K562 (cell line): Measurements from ENCODE around the gene CDNF. TPM values are rescaled to one million over a fixed set of nuclear protein-coding genes. Genes with fewer than 3 reads are reported as not detected.
"Not testable (repeated sequence)": the region's sequence is repeated elsewhere in the genome, so short reads cannot be mapped to it uniquely, and the experiment has no call there.

Experiments
- ATAC-seq: fragments of 200-7000 bp; cut with Tn5 transposase; 3 replicates; pipeline ENCODE4 v1.9.1; 2020; ENCODE audit warnings: moderate library complexity
- BruUV-seq: library from RNA; stranded (reverse); fragments of 400-500 nt; replicated peaks from 2 replicates; lab custom pipeline; 2021; lab: Mats Ljungman, UMichigan
- CTCF ChIA-PET: fragments of 300-600 bp; formaldehyde crosslinking; extraction: SDS; loops from one replicate; lab custom pipeline; 2021; ENCODE audit warnings: low intra/inter-chr PET ratio; lab: Yijun Ruan, JAX
- POLR2A ChIA-PET: fragments of 300-600, 350-650 bp; sonication (Branson Sonifier 250); formaldehyde crosslinking; extraction: SDS; loops from one replicate; lab custom pipeline; 2021; ENCODE audit warnings: antibody characterized with exemption, inconsistent platforms; lab: Yijun Ruan, JAX
- DNase-seq, 4 experiments: peaks; one replicate each; pipeline versions ENCODE4 v3.0.0 to v3.0.0-alpha.2; 2011 to 2018; ENCODE audit warnings: low spot score in 3 of 4, mixed read lengths in 3 of 4; ENCODE audit errors: extremely low read depth in 1 of 4
- FAIRE-seq: peaks from 2 replicates; lab custom pipeline; 2011; peaks lifted over from hg19 to GRCh38; lab: Jason Lieb, UNC
- H2AFZ ChIP-seq: 2 replicates; pipeline ENCODE4 v1.6.0; 2011; ENCODE audit warnings: low read depth, low read length, control low read depth, inconsistent platforms
- H3K27ac ChIP-seq: fragments of 200-600 bp; 3 replicates; pipeline ENCODE4 v1.8.0; 2011; ENCODE audit warnings: low read depth, mild to moderate bottlenecking, control low read depth, inconsistent platforms, low read length, moderate library complexity, mixed read lengths; ENCODE audit errors: extremely low read depth
- H3K27me3 ChIP-seq, 2 experiments: fragments of 300-600 bp in 1 of 2; 2 replicates in 1 of 2; 3 replicates in 1 of 2; pipeline versions ENCODE4 v1.6.0 to v1.8.0; 2011; ENCODE audit warnings: inconsistent platforms in 2 of 2, low read length in 2 of 2, mild to moderate bottlenecking in 1 of 2, mixed read lengths in 1 of 2, moderate library complexity in 1 of 2; ENCODE audit not compliant: control insufficient read depth in 2 of 2, insufficient read depth in 2 of 2
- H3K36me3 ChIP-seq: fragments of 300-600 bp; 3 replicates; pipeline ENCODE4 v1.8.0; 2011; ENCODE audit warnings: mild to moderate bottlenecking, low read length, inconsistent platforms; ENCODE audit not compliant: control insufficient read depth, insufficient read depth
- H3K4me1 ChIP-seq, 2 experiments: fragments of 200-600 bp in 1 of 2; replicated peaks in 1 of 2; 2 replicates in 1 of 2; 3 replicates in 1 of 2; pipeline versions ENCODE4 v1.5.1 to v1.8.0; 2011; ENCODE audit warnings: inconsistent platforms in 2 of 2, low read length in 2 of 2, mild to moderate bottlenecking in 1 of 2, mixed read lengths in 1 of 2, moderate library complexity in 1 of 2; ENCODE audit not compliant: control insufficient read depth in 2 of 2, insufficient read depth in 2 of 2
- H3K4me2 ChIP-seq: 2 replicates; pipeline ENCODE4 v1.6.1; 2011; ENCODE audit warnings: low read length, control low read depth, inconsistent platforms, mixed read lengths; ENCODE audit not compliant: insufficient read depth
- H3K4me3 ChIP-seq: fragments of 200-600 bp; sonication (generic), shearing (Covaris generic); 2 replicates; pipeline ENCODE4 v1.5.1; 2016; ENCODE audit warnings: control low read depth, inconsistent platforms
- H3K79me2 ChIP-seq: fragments of 200-600 bp; 3 replicates; pipeline ENCODE4 v1.8.0; 2011; ENCODE audit warnings: low read length, inconsistent platforms; ENCODE audit not compliant: control insufficient read depth, insufficient read depth
- H3K9ac ChIP-seq, 2 experiments: 2 replicates each; pipeline versions ENCODE4 v1.6.0 to v1.6.1; 2011; ENCODE audit warnings: low read depth in 2 of 2, low read length in 2 of 2, control low read depth in 1 of 2, inconsistent platforms in 1 of 2, mild to moderate bottlenecking in 1 of 2, mixed read lengths in 1 of 2; ENCODE audit not compliant: insufficient read depth in 1 of 2
- H3K9me1 ChIP-seq: one replicate; pipeline ENCODE4 v1.6.0; 2011; ENCODE audit warnings: inconsistent platforms, mild to moderate bottlenecking, low read length, moderate library complexity; ENCODE audit not compliant: control insufficient read depth, insufficient read depth
- H3K9me3 ChIP-seq: replicated peaks from 2 replicates; pipeline ENCODE4 v1.5.1; 2011; ENCODE audit warnings: low read depth, low read length, inconsistent platforms; ENCODE audit not compliant: control insufficient read depth, insufficient read depth
- H4K20me1 ChIP-seq: replicated peaks from 2 replicates; pipeline ENCODE4 v1.6.1; 2011; ENCODE audit warnings: low read length, inconsistent platforms, mixed read lengths; ENCODE audit not compliant: control insufficient read depth, insufficient read depth
- CBFA2T2 ChIP-seq: fragments of 450-650 bp; conservative IDR thresholded peaks from 2 replicates; pipeline ENCODE4 v1.6.1; 2017; ENCODE audit warnings: mild to moderate bottlenecking
- DMBX1 ChIP-seq: fragments of 250-450 bp; sonication (Bioruptor Pico); IDR thresholded peaks from 2 replicates; pipeline ENCODE4 v1.8.0; 2022; ENCODE audit warnings: inconsistent platforms, mild to moderate bottlenecking, moderate library complexity, borderline replicate concordance
- FIP1L1 ChIP-seq: fragments of 200-400 bp; formaldehyde crosslinking; IDR thresholded peaks from 2 replicates; pipeline ENCODE4 v1.6.1; 2018; ENCODE audit warnings: mild to moderate bottlenecking, low read depth, low read length; ENCODE audit not compliant: poor library complexity, severe bottlenecking
- TBP ChIP-seq: optimal IDR thresholded peaks from 2 replicates; pipeline ENCODE3; 2011; ENCODE audit warnings: low read depth, low read length, improper control_type of control experiment
- WGBS: fragments of 100-300 bp; shearing (Covaris generic); methylation state at CpG from one replicate; pipeline ENCODE4 v1.1.6; 2016; ENCODE audit warnings: low coverage, mixed read lengths; ENCODE audit not compliant: insufficient coverage; ENCODE audit errors: missing lambda C conversion rate; 5-methylcytosine and 5-hydroxymethylcytosine counted together
- in situ Hi-C: fragments of 300-500 bp; cut with MboI; formaldehyde crosslinking; loops from 4 replicates; pipeline ENCODE4 v1.15.0; 2018; ENCODE audit warnings: inconsistent platforms, mixed read lengths
- intact Hi-C: fragments of 100-400 bp; cut with micrococcal nuclease; formaldehyde crosslinking; loops from 2 replicates; pipeline ENCODE4 v1.14.2; 2022
- polyA plus RNA-seq, 8 experiments: library from polyadenylated mRNA; depleted of rRNA in 4 of 8; stranded (reverse) in 5 of 8; unstranded in 3 of 8; fragments of >200 nt; fragmentation: Nextera tagmentation in 2 of 8; fragmentation: Illumina TruSeq in 1 of 8; extraction: Ambion mirVana in 2 of 8; extraction: Trizol in 1 of 8; gene quantifications; 2 replicates each; pipeline versions ENCODE4 v1.2.1 to v1.2.3, GENCODE V29; 2011 to 2014; ENCODE audit warnings: inconsistent platforms in 1 of 8, missing spikeins in 1 of 8
- total RNA-seq, 7 experiments: library from RNA; depleted of rRNA in 6 of 7; stranded (reverse); fragments of >200 nt in 6 of 7; fragmentation: Illumina TruSeq in 2 of 7; extraction: Trizol in 2 of 7; gene quantifications; 2 replicates each; pipeline versions ENCODE4 v1.2.1 to v1.2.3, GENCODE V29; 2011 to 2021; ENCODE audit warnings: low replicate concordance in 1 of 7

Gene CDNF
- total and polyA plus RNA-seq, 9 of the 15 experiments (the other 6 are each of a cell fraction or from before 2014, with no cell fraction given), result 0.18 to 1.6 (median 0.61) TPM

DNA sequence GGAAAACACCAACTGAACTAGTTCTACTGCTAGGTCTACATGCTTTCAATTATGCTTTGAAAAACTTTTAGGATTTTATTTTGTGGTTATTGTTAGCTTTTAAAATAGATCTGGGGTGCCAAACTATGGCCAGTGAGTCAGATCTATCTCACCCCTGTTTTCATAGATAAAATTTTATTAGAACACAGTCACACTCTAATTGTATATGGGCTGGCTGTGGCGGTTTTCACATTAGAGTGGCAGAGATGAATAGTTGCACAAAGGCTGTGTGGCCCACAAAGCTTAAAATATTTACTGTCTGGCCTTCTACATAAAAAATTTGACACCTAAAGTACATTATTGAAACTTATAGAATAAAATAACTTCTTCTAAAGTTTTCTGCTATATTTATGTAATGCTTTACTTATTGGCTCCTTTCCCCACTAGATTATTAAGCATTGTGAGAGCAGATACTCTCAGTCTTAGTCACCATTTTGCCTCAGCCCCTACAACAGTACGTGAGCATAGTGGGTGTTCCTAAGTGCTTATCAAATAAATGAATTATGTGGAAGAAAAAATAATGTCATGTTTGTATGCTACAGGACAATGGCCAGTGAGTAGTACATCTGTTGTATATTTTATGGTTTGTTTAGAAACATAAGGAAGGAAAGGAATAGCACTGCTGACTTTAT is 35.4 kb upstream of the CDNF start:
- Histone ChIP-seq H2AFZ (0 out of 2 replicates have a peak overlapping the region, but pooled peaks have one; percentile 13), H3K9ac (peak overlapping the region in 1 of 2 experiments; percentile 5; a peak in 1 of 4 replicates), H3K9me3 (no peaks in the 10 kb centered on the region), H3K9me1 (no peaks in the 10 kb centered on the region), H3K4me2 (no peak overlapping the region), H4K20me1 (no peaks in the 10 kb centered on the region), H3K27ac (peak overlapping the region; percentile 25; the same call in 1 of the 3 replicates), H3K36me3 (peaks cover 41% of the 10 kb centered on the region), H3K4me3 (no peak overlapping the region), H3K27me3 (no peaks in the 10 kb centered on the region), H3K4me1 (peaks cover 2 to 17% of the 10 kb centered on the region in 2 experiments; a peak in 4 of 5 replicates), H3K79me2 (peaks cover 20% of the 10 kb centered on the region)
- ChIA-PET CTCF (no interaction called here), POLR2A (interaction anchor here (0.5 to 1.3 kb wide), 3 partner anchors 11 to 36 kb away, joined by 3 read pairs; partner anchors contain the start of gene CDNF)
- no TSS peak for BruUV-seq
- 12% methylated on average over 2 of the region's 2 CpGs for WGBS
- no peak for DNase-seq
- no peak for FAIRE-seq
- intact Hi-C loops, result no loop called here
- in situ Hi-C loops, result no loop called here
- ATAC-seq, result no peak
- TF ChIP-seq DMBX1 (CRISPR knock-in tag) (no peak), TBP (no peak), CBFA2T2 (no peak), FIP1L1 (no peak)

DNA sequence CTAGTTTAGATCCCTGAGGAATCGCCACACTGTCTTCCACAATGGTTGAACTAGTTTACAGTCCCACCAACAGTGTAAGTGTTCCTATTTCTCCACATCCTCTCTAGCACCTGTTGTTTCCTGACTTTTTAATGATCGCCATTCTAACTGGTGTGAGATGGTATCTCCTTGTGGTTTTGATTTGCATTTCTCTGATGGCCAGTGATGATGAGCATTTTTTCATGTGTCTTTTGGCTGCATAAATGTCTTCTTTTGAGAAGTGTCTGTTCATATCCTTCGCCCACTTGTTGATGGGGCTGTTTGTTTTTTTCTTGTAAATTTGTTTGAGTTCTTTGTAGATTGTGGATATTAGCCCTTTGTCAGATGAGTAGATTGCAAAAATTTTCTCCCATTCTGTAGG is 27.0 kb upstream of the CDNF start:
- H3K9me3 ChIP-seq, H3K27ac ChIP-seq, DNase-seq, CTCF ChIA-PET, H2AFZ ChIP-seq, H3K27me3 ChIP-seq, H3K4me2 ChIP-seq, H4K20me1 ChIP-seq, intact Hi-C loops, BruUV-seq, POLR2A ChIA-PET, FAIRE-seq, H3K4me3 ChIP-seq, in situ Hi-C loops, H3K4me1 ChIP-seq, H3K9ac ChIP-seq, H3K9me1 ChIP-seq, H3K79me2 ChIP-seq, ATAC-seq: not testable (repeated sequence)
- H3K36me3 ChIP-seq, result peaks cover 55% of the 10 kb centered on the region
- WGBS, result no CpG with 5 or more reads among the region's 3 CpGs
